SW 1271 (cell line): ENCODE results near the gene DDTL.
"Not testable (repeated sequence)": the region's sequence is repeated elsewhere in the genome, so short reads cannot be mapped to it uniquely, and the experiment has no call there.

Experiments
- DNase-seq, 2 experiments: peaks; one replicate each; lab custom pipeline; 2025; lab: John Stamatoyannopoulos, UW

Gene DDTL

DNA sequence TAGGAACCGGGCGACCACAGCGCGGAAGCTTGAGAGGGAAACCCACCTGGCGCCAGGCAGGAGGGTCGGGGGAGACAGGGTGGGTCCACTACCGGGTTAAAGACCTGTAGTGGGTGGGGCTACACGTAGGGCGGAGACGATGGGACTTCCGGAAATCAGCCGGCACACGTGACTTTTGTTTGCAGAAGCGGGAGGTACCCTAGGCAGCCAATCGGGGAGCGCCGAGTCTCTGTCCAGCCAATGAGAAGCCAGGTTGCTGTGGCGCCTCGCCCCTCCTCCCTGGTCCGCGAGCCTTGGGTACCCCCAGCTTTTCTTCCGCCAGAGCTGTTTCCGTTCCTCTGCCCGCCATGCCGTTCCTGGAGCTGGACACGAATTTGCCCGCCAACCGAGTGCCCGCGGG, at the start of gene DDTL:
TSS of gene DDTL (plus strand) at position 321 of the 400 bp plus-strand sequence. CDS start at position 348, 27 bp downstream.
- not testable (repeated sequence) for DNase-seq

- DNase-seq: not testable (repeated sequence)
These were observed 46.4 kb upstream of the DDTL start for GRCh38 chr22:23920267-23920611.

GRCh38 chr22:23921586-23922201, 45.0 kb upstream of the DDTL start:
- not testable (repeated sequence) for DNase-seq

GRCh38 chr22:23922921-23923320, 43.8 kb upstream of the DDTL start:
- DNase-seq: no peak

DNA sequence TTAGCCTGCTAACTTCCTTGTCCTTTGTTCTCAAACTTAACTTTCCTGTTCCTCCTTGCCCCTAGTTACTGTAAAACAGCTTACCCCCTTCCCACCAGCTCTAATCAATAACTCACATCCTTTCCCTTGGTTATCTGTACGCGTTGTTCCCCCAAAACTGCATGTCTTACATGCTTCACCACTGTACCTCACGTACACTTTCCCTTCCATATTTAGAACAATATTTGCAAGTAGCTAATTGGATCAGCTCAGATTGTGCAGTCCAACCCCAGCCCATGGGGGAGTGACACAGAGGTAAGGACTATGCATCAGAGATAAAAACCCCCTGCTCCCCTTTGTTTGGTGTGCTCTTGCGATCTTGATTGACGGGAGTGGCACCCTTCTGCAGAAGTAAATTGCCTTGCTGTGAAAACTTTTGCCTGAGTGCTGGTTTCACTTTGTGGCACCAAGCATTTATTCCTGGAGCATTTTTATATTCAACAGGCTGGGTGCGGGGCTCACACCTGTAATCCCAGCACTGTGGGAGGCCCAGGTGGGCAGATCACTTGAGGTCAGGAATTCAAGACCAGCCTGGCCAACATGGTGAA, 41.6 kb upstream of the DDTL start:
- no peak for DNase-seq

GRCh38 chr22:23926561-23926960, 40.1 kb upstream of the DDTL start:
- DNase-seq: no peak

DNA sequence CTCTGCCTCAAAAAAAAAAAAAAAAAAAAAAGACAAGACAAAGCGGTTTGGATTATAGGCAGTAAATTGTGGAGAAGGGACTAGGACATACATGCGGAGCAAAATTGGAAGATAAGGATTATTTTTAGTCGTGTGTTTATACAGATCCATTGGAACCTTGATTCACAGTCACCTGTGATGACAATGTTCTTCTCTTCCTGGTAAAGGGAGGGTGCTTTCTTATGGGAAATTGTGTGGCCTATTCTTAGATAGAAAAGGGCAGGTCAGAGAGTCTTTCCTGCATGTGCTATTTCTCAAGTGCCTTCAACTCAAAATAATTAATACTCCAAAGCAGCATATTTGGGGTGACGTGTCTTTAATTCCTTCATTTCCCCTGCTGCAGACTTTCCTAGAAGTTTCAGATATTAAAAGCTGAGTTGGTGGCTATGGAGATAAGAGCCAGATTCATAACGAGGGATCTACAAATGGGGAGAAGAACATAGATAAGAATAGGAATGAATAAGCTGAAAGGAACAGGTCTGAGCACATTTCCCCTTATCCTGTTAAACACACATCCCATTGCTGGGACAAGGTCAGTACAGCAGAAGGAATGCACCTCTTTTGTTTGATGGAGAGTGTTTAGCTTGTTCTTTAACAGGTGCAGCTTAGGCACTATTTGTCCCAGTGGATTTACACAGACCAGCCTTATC, 28.2 kb upstream of the DDTL start:
- DNase-seq: no peak

- DNase-seq: no peak
These were observed 27.7 kb upstream of the DDTL start for GRCh38 chr22:23939017-23939357.

GRCh38 chr22:23940166-23940565, 26.5 kb upstream of the DDTL start:
- DNase-seq: not testable (repeated sequence)

- not testable (repeated sequence) for DNase-seq
These were observed 19.3 kb upstream of the DDTL start for GRCh38 chr22:23947391-23947790.

- not testable (repeated sequence) for DNase-seq
These were observed 16.9 kb upstream of the DDTL start for GRCh38 chr22:23949764-23950163.

- DNase-seq: not testable (repeated sequence)
These were observed 15.3 kb upstream of the DDTL start for GRCh38 chr22:23951383-23951782.

DNA sequence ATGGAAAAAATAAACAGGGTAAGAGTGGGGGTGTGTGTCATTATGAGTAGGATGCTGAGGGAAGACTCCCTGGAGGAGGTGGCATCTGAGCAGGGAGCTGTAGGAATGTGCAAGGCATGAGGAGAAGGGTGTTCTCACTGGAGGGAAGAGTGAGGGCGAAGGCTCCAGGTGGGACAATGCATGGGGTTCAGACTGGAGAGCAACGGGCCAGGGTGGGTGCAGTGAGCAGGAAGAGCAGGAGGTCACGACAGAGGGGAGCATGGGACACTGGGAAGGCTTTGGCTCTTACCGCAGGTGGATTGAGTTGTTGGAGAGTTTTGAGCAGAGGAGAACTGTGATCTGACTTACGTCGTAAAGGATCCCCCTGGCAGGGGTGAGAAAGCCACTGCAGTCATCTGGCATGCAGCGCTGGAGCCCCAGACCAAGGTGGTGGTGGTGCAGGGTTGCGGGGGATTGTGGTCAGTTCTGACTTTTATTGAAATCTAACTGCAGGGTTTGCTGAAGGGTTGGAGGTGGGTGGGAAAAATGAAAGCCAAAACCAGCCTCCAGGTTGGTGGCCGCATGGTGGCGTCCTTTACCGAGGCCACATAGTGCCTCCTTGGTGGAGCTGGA, 13.8 kb upstream of the DDTL start:
- DNase-seq: not testable (repeated sequence)

GRCh38 chr22:23953485-23953884, 13.2 kb upstream of the DDTL start:
- DNase-seq: not testable (repeated sequence)

- DNase-seq: not testable (repeated sequence)
These were observed 12.3 kb upstream of the DDTL start for GRCh38 chr22:23954193-23954990.

DNA sequence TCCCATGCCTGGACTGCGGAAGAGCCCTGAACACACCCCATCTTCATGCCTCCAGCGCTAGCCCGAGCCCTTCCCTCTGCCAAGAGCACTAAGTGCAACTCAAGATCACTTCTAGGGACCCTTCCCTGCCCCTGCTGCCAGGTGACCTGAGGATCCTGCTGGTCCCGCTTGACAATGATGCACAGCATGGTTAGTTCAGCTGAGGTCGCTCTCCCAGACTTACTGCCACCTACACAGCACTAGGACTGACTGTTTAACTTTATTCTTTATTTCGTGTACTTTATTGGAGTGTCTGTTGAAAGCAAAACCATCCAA, 11.7 kb upstream of the DDTL start:
- DNase-seq: not testable (repeated sequence)

GRCh38 chr22:23955886-23956285, 10.8 kb upstream of the DDTL start:
- DNase-seq: not testable (repeated sequence)

GRCh38 chr22:23956301-23956900, 10.3 kb upstream of the DDTL start:
- DNase-seq: peak in 1 of 2 experiments; percentile 35

GRCh38 chr22:23961084-23961771, 5.5 kb upstream of the DDTL start, which contains the start of gene GSTT2B:
Gene GSTT2B (minus strand): TSS chr22:23961195. CDS start chr22:23961131, 64 bp downstream.
- DNase-seq: not testable (repeated sequence)

DNA sequence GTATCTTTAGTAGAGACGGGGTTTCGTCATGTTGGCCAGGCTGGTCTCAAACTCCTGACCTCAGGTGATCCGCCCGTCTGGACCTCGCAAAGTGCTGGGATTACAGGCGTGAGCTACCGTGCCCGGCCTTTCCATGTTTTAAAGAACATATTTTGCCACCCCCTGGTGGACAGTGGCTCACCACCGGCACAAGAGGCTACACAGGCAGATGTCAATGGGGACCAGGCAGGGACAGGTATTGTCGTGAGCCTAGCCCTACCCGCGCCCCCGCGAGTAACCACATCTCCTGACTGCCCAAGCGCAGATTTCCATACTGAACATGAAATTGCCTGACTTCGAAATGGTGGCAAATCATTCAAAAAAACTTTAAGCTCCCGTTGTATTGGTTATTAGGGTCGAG, 594 bp upstream of the DDTL start:
- not testable (repeated sequence) for DNase-seq

GRCh38 chr22:23969071-23969470, 2.4 kb downstream of the DDTL start:
- DNase-seq: no peak
